22Rv1 (cell line): ENCODE data around the gene CAMK4.

ENCODE experiments used
- ZFX ChIP-seq: fragments of 450-650 bp; IDR thresholded peaks from 2 replicates; pipeline ENCODE4 v1.6.1; 2017; ENCODE audit warnings: antibody characterized with exemption, borderline replicate concordance
- TF ChIP-seq, protein P1 (sequence below): fragments of 450-650 bp; IDR thresholded peaks from 2 replicates; pipeline ENCODE4 v1.5.1; 2017; ENCODE audit warnings: mild to moderate bottlenecking

DNA sequence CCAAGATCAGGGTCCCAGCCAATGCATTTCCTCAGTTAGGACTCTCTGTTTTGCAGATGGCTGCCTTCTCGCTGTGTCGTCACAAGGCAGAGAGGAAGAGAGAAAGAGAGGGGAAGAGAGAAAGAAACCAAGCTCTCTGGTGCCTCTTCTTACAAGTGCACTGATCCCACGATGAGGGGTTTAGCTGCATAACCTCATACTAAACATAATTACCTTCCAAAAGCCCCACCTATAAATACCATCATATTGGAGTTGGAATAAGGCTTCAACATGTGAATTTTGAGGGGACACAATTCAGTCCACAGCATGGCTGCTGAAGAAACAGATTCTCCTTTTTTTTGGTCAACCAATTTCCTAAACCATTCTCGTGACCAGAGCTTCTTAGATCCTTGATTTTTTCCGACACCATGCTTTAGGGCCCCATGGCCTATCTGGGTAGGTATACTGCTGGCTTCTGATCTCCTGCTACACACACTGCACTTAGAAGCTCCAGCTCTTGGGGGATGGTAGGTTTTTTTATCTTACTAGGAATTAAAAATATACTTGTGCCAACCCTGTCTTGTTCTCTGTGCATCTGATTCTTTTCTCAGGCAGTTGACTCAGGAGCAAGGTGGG, 5.1 kb downstream of the CAMK4 start:
- TF ChIP-seq, protein P1, sequence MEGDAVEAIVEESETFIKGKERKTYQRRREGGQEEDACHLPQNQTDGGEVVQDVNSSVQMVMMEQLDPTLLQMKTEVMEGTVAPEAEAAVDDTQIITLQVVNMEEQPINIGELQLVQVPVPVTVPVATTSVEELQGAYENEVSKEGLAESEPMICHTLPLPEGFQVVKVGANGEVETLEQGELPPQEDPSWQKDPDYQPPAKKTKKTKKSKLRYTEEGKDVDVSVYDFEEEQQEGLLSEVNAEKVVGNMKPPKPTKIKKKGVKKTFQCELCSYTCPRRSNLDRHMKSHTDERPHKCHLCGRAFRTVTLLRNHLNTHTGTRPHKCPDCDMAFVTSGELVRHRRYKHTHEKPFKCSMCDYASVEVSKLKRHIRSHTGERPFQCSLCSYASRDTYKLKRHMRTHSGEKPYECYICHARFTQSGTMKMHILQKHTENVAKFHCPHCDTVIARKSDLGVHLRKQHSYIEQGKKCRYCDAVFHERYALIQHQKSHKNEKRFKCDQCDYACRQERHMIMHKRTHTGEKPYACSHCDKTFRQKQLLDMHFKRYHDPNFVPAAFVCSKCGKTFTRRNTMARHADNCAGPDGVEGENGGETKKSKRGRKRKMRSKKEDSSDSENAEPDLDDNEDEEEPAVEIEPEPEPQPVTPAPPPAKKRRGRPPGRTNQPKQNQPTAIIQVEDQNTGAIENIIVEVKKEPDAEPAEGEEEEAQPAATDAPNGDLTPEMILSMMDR, result no peak
- TF ChIP-seq ZFX, result no peak
